HEK293 (cell line): ENCODE measurements around the gene CDKAL1.

ENCODE experiments used
- FEZF1 ChIP-seq: fragments of 450-650 bp; formaldehyde crosslinking; IDR thresholded peaks from 2 replicates; pipeline ENCODE4 v1.5.1; 2016; ENCODE audit warnings: missing biosample characterization, missing genetic modification characterization
- GFI1B ChIP-seq: fragments of 450-650 bp; formaldehyde crosslinking; IDR thresholded peaks from 2 replicates; pipeline ENCODE4 v1.5.1; 2016; ENCODE audit warnings: missing biosample characterization, missing genetic modification characterization
- KLF7 ChIP-seq: fragments of 450-650 bp; formaldehyde crosslinking; IDR thresholded peaks from 2 replicates; pipeline ENCODE4 v1.5.1; 2016; ENCODE audit warnings: missing biosample characterization, missing genetic modification characterization, borderline replicate concordance
- OSR2 ChIP-seq: fragments of 450-650 bp; formaldehyde crosslinking; IDR thresholded peaks from 2 replicates; pipeline ENCODE4 v1.5.1; 2016; ENCODE audit warnings: missing biosample characterization, missing genetic modification characterization
- SCRT1 ChIP-seq: fragments of 450-650 bp; formaldehyde crosslinking; IDR thresholded peaks from 2 replicates; pipeline ENCODE4 v1.5.1; 2016; ENCODE audit warnings: missing biosample characterization, missing genetic modification characterization, borderline replicate concordance
- YY1 ChIP-seq: fragments of 450-650 bp; formaldehyde crosslinking; IDR thresholded peaks from 2 replicates; pipeline ENCODE4 v1.5.1; 2018; ENCODE audit warnings: missing biosample characterization, missing genetic modification characterization
- YY2 ChIP-seq: fragments of 450-650 bp; formaldehyde crosslinking; IDR thresholded peaks from 2 replicates; pipeline ENCODE4 v1.5.1; 2016; ENCODE audit warnings: missing biosample characterization, missing genetic modification characterization
- ZBTB1 ChIP-seq: fragments of 450-650 bp; formaldehyde crosslinking; IDR thresholded peaks from 2 replicates; pipeline ENCODE4 v1.5.1; 2016; ENCODE audit warnings: missing biosample characterization, missing genetic modification characterization
- ZBTB20 ChIP-seq: fragments of 450-650 bp; formaldehyde crosslinking; IDR thresholded peaks from 2 replicates; pipeline ENCODE4 v1.5.1; 2016; ENCODE audit warnings: missing biosample characterization, missing genetic modification characterization
- ZBTB48 ChIP-seq: fragments of 450-650 bp; formaldehyde crosslinking; IDR thresholded peaks from 2 replicates; pipeline ENCODE4 v1.5.1; 2016; ENCODE audit warnings: missing biosample characterization, missing genetic modification characterization
- ZFP37 ChIP-seq: fragments of 450-650 bp; formaldehyde crosslinking; IDR thresholded peaks from 2 replicates; pipeline ENCODE4 v1.5.1; 2016; ENCODE audit warnings: missing biosample characterization, missing genetic modification characterization
- ZNF16 ChIP-seq: fragments of 450-650 bp; formaldehyde crosslinking; IDR thresholded peaks from 2 replicates; pipeline ENCODE4 v1.5.1; 2016; ENCODE audit warnings: low read depth, missing biosample characterization, missing genetic modification characterization
- ZNF169 ChIP-seq: fragments of 450-650 bp; formaldehyde crosslinking; IDR thresholded peaks from 2 replicates; pipeline ENCODE4 v1.5.1; 2016; ENCODE audit warnings: missing biosample characterization, missing genetic modification characterization
- ZNF211 ChIP-seq: fragments of 450-650 bp; formaldehyde crosslinking; IDR thresholded peaks from 2 replicates; pipeline ENCODE4 v1.5.1; 2016; ENCODE audit warnings: low read depth, missing biosample characterization, missing genetic modification characterization
- ZNF274 ChIP-seq, 2 experiments: fragments of 200-500 bp in 1 of 2; fragments of 450-650 bp in 1 of 2; sonication (Bioruptor generic) in 1 of 2; formaldehyde crosslinking in 1 of 2; IDR thresholded peaks; 2 replicates each; pipeline versions ENCODE4 v1.5.1 to v1.6.1; 2014 to 2016; ENCODE audit warnings: borderline replicate concordance in 1 of 2, inconsistent platforms in 1 of 2, low read length in 1 of 2, missing biosample characterization in 1 of 2, missing genetic modification characterization in 1 of 2
- ZNF302 ChIP-seq: fragments of 450-650 bp; formaldehyde crosslinking; IDR thresholded peaks from 2 replicates; pipeline ENCODE4 v1.5.1; 2016; ENCODE audit warnings: missing biosample characterization, missing genetic modification characterization, low read depth
- ZNF311 ChIP-seq: fragments of 450-650 bp; formaldehyde crosslinking; IDR thresholded peaks from 2 replicates; pipeline ENCODE4 v1.5.1; 2017; ENCODE audit warnings: missing biosample characterization, missing genetic modification characterization, borderline replicate concordance
- ZNF354C ChIP-seq: fragments of 450-650 bp; formaldehyde crosslinking; IDR thresholded peaks from 2 replicates; pipeline ENCODE4 v1.5.1; 2016; ENCODE audit warnings: missing biosample characterization, missing genetic modification characterization, low read depth, borderline replicate concordance
- ZNF529 ChIP-seq: fragments of 450-650 bp; formaldehyde crosslinking; IDR thresholded peaks from 2 replicates; pipeline ENCODE4 v1.5.1; 2017; ENCODE audit warnings: missing genetic modification characterization, missing biosample characterization; ENCODE audit not compliant: insufficient replicate concordance
- ZNF560 ChIP-seq: fragments of 450-650 bp; formaldehyde crosslinking; IDR thresholded peaks from 2 replicates; pipeline ENCODE4 v1.5.1; 2017; ENCODE audit warnings: missing biosample characterization, missing genetic modification characterization, borderline replicate concordance
- ZNF621 ChIP-seq: fragments of 450-650 bp; formaldehyde crosslinking; IDR thresholded peaks from 2 replicates; pipeline ENCODE4 v1.5.1; 2017; ENCODE audit warnings: missing biosample characterization, missing genetic modification characterization
- ZNF677 ChIP-seq: fragments of 450-650 bp; IDR thresholded peaks from 2 replicates; pipeline ENCODE4 v1.5.0; 2018; ENCODE audit warnings: missing biosample characterization, mild to moderate bottlenecking, missing genetic modification characterization, moderate library complexity
- ZNF777 ChIP-seq: fragments of 450-650 bp; formaldehyde crosslinking; IDR thresholded peaks from 2 replicates; pipeline ENCODE4 v1.5.1; 2017; ENCODE audit warnings: missing biosample characterization, missing genetic modification characterization, borderline replicate concordance
- ZSCAN30 ChIP-seq: fragments of 450-650 bp; IDR thresholded peaks from 2 replicates; pipeline ENCODE4 v1.5.1; 2018; ENCODE audit warnings: missing biosample characterization, mild to moderate bottlenecking, missing genetic modification characterization, moderate library complexity
- TF ChIP-seq, protein P1 (sequence below): fragments of 450-650 bp; formaldehyde crosslinking; IDR thresholded peaks from 2 replicates; pipeline ENCODE4 v1.5.1; 2016; ENCODE audit warnings: missing biosample characterization, missing genetic modification characterization
- TF ChIP-seq, protein P2 (sequence below): fragments of 450-650 bp; formaldehyde crosslinking; IDR thresholded peaks from 2 replicates; pipeline ENCODE4 v1.5.1; 2017; ENCODE audit warnings: missing biosample characterization, missing genetic modification characterization
- TF ChIP-seq, protein P3 (sequence below): fragments of 450-650 bp; formaldehyde crosslinking; IDR thresholded peaks from 2 replicates; pipeline ENCODE4 v1.5.1; 2016; ENCODE audit warnings: missing biosample characterization, missing genetic modification characterization
- TF ChIP-seq, protein P4 (sequence below): fragments of 450-650 bp; formaldehyde crosslinking; IDR thresholded peaks from 2 replicates; pipeline ENCODE4 v1.5.1; 2016; ENCODE audit warnings: missing biosample characterization, missing genetic modification characterization
- TF ChIP-seq, protein P5 (sequence below): IDR thresholded peaks from 2 replicates; pipeline ENCODE4 v1.6.1; 2011; ENCODE audit warnings: mild to moderate bottlenecking, low read depth, low read length, borderline replicate concordance

The CDKAL1 gene

DNA sequence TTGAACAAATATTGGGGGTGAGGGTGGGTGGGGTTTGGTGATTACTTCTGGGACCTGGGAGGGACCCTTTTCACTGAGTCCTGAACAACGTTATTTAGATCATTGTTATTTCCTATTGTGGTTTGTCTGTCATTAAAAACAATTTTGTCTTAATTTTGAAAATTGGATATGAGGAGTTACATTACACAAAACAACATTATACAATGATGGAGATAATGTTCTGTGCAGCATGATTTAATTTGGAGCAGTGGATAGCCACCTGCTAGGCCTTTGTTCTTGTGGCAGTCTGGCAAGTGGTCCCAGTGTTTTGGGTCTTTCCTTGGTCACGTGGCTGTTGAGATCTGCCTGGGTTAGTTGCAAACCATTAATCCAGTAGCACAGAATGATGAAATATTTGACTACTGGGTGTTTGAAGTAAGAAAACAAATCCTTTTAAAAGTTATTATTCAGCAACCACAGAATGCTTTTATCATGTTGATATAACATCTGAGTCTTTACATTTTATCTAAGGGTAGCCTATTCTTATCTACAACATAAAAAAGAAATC is 172.8 kb downstream of the CDKAL1 start (continued):
- TF ChIP-seq, protein P1, sequence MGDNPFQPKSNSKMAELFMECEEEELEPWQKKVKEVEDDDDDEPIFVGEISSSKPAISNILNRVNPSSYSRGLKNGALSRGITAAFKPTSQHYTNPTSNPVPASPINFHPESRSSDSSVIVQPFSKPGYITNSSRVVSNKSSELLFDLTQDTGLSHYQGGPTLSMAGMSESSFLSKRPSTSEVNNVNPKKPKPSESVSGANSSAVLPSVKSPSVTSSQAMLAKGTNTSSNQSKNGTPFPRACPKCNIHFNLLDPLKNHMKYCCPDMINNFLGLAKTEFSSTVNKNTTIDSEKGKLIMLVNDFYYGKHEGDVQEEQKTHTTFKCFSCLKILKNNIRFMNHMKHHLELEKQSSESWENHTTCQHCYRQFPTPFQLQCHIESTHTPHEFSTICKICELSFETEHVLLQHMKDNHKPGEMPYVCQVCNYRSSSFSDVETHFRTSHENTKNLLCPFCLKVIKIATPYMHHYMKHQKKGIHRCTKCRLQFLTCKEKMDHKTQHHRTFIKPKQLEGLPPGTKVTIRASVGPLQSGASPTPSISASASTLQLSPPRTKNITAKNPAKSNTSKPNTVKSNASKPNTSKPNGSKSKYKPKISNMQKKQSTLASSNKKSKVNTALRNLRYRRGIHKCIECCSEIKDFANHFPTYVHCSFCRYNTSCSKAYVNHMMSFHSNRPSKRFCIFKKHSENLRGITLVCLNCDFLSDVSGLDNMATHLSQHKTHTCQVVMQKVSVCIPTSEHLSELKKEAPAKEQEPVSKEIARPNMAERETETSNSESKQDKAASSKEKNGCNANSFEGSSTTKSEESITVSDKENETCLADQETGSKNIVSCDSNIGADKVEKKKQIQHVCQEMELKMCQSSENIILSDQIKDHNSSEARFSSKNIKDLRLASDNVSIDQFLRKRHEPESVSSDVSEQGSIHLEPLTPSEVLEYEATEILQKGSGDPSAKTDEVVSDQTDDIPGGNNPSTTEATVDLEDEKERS, result no peak
- TF ChIP-seq ZBTB48 (no peak), ZFP37 (no peak), ZNF354C (no peak), ZNF16 (tag by site-specific recombination) (no peak), ZNF302 (tag by site-specific recombination) (no peak), ZNF777 (tag by site-specific recombination) (no peak), ZBTB1 (tag by site-specific recombination) (no peak), ZNF560 (no peak), ZNF274 (IDR thresholded peaks at IDR 0.05; ENCODE audit: low read length) (no peak), ZNF274 (tag by site-specific recombination; IDR thresholded peaks at IDR 0.05; ENCODE audit: borderline replicate concordance) (no peak), GFI1B (0 out of 2 replicates have a peak, but pooled peaks have one; percentile 74), ZNF677 (tag by site-specific recombination) (no peak), FEZF1 (tag by site-specific recombination) (peak; percentile 10), ZSCAN30 (tag by site-specific recombination) (no peak), ZNF211 (tag by site-specific recombination) (no peak), ZNF169 (tag by site-specific recombination) (no peak), YY1 (tag by site-specific recombination) (no peak), ZNF311 (tag by site-specific recombination) (no peak), KLF7 (no peak), ZNF529 (tag by site-specific recombination) (no peak), YY2 (tag by site-specific recombination) (no peak), ZBTB20 (tag by site-specific recombination) (no peak), OSR2 (tag by site-specific recombination) (peak; percentile 94), ZNF621 (tag by site-specific recombination) (no peak), SCRT1 (no peak)
- TF ChIP-seq, protein P2, sequence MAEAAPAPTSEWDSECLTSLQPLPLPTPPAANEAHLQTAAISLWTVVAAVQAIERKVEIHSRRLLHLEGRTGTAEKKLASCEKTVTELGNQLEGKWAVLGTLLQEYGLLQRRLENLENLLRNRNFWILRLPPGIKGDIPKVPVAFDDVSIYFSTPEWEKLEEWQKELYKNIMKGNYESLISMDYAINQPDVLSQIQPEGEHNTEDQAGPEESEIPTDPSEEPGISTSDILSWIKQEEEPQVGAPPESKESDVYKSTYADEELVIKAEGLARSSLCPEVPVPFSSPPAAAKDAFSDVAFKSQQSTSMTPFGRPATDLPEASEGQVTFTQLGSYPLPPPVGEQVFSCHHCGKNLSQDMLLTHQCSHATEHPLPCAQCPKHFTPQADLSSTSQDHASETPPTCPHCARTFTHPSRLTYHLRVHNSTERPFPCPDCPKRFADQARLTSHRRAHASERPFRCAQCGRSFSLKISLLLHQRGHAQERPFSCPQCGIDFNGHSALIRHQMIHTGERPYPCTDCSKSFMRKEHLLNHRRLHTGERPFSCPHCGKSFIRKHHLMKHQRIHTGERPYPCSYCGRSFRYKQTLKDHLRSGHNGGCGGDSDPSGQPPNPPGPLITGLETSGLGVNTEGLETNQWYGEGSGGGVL (tag by site-specific recombination), result no peak
- TF ChIP-seq, protein P3, sequence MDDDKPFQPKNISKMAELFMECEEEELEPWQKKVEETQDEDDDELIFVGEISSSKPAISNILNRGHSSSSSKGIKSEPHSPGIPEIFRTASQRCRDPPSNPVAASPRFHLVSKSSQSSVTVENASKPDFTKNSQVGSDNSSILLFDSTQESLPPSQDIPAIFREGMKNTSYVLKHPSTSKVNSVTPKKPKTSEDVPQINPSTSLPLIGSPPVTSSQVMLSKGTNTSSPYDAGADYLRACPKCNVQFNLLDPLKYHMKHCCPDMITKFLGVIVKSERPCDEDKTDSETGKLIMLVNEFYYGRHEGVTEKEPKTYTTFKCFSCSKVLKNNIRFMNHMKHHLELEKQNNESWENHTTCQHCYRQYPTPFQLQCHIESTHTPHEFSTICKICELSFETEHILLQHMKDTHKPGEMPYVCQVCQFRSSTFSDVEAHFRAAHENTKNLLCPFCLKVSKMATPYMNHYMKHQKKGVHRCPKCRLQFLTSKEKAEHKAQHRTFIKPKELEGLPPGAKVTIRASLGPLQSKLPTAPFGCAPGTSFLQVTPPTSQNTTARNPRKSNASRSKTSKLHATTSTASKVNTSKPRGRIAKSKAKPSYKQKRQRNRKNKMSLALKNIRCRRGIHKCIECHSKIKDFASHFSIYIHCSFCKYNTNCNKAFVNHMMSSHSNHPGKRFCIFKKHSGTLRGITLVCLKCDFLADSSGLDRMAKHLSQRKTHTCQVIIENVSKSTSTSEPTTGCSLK (tag by site-specific recombination), result no peak
- TF ChIP-seq, protein P4, sequence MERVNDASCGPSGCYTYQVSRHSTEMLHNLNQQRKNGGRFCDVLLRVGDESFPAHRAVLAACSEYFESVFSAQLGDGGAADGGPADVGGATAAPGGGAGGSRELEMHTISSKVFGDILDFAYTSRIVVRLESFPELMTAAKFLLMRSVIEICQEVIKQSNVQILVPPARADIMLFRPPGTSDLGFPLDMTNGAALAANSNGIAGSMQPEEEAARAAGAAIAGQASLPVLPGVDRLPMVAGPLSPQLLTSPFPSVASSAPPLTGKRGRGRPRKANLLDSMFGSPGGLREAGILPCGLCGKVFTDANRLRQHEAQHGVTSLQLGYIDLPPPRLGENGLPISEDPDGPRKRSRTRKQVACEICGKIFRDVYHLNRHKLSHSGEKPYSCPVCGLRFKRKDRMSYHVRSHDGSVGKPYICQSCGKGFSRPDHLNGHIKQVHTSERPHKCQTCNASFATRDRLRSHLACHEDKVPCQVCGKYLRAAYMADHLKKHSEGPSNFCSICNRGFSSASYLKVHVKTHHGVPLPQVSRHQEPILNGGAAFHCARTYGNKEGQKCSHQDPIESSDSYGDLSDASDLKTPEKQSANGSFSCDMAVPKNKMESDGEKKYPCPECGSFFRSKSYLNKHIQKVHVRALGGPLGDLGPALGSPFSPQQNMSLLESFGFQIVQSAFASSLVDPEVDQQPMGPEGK (tag by site-specific recombination), result no peak
- TF ChIP-seq, protein P5, sequence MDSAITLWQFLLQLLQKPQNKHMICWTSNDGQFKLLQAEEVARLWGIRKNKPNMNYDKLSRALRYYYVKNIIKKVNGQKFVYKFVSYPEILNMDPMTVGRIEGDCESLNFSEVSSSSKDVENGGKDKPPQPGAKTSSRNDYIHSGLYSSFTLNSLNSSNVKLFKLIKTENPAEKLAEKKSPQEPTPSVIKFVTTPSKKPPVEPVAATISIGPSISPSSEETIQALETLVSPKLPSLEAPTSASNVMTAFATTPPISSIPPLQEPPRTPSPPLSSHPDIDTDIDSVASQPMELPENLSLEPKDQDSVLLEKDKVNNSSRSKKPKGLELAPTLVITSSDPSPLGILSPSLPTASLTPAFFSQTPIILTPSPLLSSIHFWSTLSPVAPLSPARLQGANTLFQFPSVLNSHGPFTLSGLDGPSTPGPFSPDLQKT, result no peak
